ENCODE results near the gene PISD.

- TF ChIP-seq CTCF (IDR thresholded peaks at IDR 0.05 in 8 of 11, conservative IDR thresholded peaks at IDR 0.05 in 3 of 11) (no peak), POLR2AphosphoS5 (IDR thresholded peaks at IDR 0.05) (no peak), POLR2A (IDR thresholded peaks at IDR 0.05) (no peak)
Measured at GRCh38 chr22:31588970-31589675, 72.9 kb downstream of the PISD start.
